ENCODE data around the gene TNS1. TPM values are rescaled to one million over a fixed set of nuclear protein-coding genes. Genes with fewer than 3 reads are reported as not detected.
"Not testable (repeated sequence)": the region's sequence is repeated elsewhere in the genome, so short reads cannot be mapped to it uniquely, and the experiment has no call there.

Gene TNS1
- 100 to 1,000 TPM; 113 to 139 (median 126) TPM for total RNA-seq (2021; fragmentation: NEBNext Ultra II Directional; extraction: Animal tissue kit (Norgen Biotek cat#: 25700))
- long read RNA-seq, partial matches to known transcripts = 6 of 21 reads
- long read RNA-seq, other reads (novel, unspliced or antisense) = 15 of 21 reads

GRCh38 chr2:218002845-218003180, at the start of gene TNS1:
Gene TNS1, minus strand, starts transcription at chr2:218002995. Its CDS starts 123 bp downstream, at chr2:218002872.
- Mint-ChIP-seq H3K4me1 (ENCODE audit: low read depth) (peaks cover 92% of the 10 kb centered on the region), H3K9me3 (no peaks in the 10 kb centered on the region; the same call in 1 of the 2 replicates), H3K36me3 (ENCODE audit: low read depth) (peaks cover 13% of the 10 kb centered on the region), H3K27me3 (ENCODE audit: insufficient read depth) (peaks cover 1% of the 10 kb centered on the region), H3K27ac (peak within 1 kb of the TSS; percentile 83), H3K4me3 (peak within 1 kb of the TSS; percentile 90)
- DNase-seq = peak; percentile 48
- TF ChIP-seq CTCF (IDR thresholded peaks at IDR 0.05) = no peak

DNA sequence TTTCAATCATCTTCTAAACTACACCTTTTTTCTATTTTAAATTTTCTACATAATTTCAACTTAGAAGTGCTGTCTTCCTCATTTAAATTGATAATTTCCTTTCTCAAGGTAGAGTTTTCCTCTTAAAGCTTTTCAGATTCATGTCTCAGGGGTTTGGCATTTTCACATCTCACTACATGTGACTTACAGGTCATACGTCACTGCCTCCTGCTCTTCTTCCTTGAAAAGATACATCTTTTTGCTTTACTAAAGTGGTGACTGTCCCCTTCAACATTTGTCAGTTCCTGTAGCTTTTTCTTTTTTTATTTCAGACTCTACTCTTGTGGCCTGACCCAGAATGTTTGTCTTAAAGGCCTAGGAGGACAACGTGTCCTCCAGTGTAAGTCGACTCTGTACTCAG, 49.1 kb upstream of the TNS1 start:
- no peak for DNase-seq
- Mint-ChIP-seq H3K27ac (no peak overlapping the region), H3K36me3 (ENCODE audit: low read depth) (peaks cover 7% of the 10 kb centered on the region), H3K27me3 (ENCODE audit: insufficient read depth) (peaks cover 26% of the 10 kb centered on the region), H3K4me1 (ENCODE audit: low read depth) (no peaks in the 10 kb centered on the region; the same call in 1 of the 2 replicates), H3K4me3 (no peak overlapping the region), H3K9me3 (peaks cover 13% of the 10 kb centered on the region)
- TF ChIP-seq CTCF (IDR thresholded peaks at IDR 0.05) = no peak

DNA sequence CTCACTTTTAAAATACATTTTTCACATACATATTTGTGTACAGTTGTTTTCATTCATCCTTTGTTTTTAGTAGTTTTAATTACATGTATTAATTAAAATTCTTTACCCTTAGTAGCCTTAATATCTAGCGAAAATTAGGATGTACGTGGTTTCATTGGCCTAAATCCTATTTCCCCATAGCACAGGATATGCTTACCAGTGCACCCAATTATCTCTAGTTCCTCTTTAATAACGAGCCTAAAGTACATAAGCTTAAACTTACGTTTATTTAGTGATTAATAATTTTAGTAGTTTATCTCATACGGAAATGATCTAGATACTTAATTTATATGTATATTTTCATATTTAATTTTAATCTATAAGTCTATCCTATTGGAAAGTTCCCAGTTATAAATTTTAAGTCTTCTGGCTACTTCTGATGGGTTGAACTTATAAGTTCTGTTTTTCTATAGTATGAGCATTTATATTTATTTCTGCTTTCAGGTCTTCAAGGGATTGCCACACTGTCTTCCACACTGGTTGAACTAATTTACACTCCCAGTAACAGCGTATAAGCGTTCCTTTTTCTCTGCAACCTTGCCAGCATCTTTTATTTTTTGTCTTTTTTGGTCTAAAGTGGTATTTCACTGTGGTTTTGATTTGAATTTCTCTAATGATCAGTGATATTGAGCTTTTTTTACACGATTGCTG, 44.9 kb upstream of the TNS1 start:
- no peaks in the 10 kb centered on the region for H3K4me1 Mint-ChIP-seq (ENCODE audit: low read depth)
- H3K27ac Mint-ChIP-seq = no peak overlapping the region
- no peak for DNase-seq
- H3K9me3 Mint-ChIP-seq = peaks cover 13% of the 10 kb centered on the region
- peaks cover 30% of the 10 kb centered on the region for H3K27me3 Mint-ChIP-seq (ENCODE audit: insufficient read depth)
- H3K36me3 Mint-ChIP-seq (ENCODE audit: low read depth) = peaks cover 7% of the 10 kb centered on the region
- no peak for TF ChIP-seq CTCF (IDR thresholded peaks at IDR 0.05)
- no peak overlapping the region for H3K4me3 Mint-ChIP-seq

DNA sequence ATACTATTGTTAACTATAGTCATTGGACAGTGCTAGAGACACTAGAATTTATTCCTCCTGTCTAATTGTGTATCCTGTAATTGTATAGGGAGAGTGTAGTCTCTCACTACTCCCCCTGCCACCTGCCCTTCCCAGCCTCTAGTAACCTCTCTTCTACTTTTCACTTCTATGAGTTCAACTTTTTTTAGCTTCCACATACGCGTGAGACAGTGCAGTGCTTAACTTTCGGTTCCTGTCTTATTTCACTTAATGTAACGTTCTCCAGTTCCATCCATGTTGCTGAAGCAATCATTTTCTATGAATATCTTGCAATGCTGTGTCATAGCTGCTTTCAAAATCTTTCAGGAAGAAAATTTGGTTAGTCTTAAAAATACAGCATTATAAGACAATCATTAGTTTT, 43.4 kb upstream of the TNS1 start:
- Mint-ChIP-seq H3K4me3 (no peak overlapping the region), H3K27ac (no peak overlapping the region), H3K36me3 (ENCODE audit: low read depth) (peaks cover 7% of the 10 kb centered on the region), H3K27me3 (ENCODE audit: insufficient read depth) (peaks cover 35% of the 10 kb centered on the region), H3K4me1 (ENCODE audit: low read depth) (no peaks in the 10 kb centered on the region), H3K9me3 (peaks cover 13% of the 10 kb centered on the region)
- no peak for DNase-seq
- TF ChIP-seq CTCF (IDR thresholded peaks at IDR 0.05) = no peak

- DNase-seq; H3K4me3 Mint-ChIP-seq; H3K9me3 Mint-ChIP-seq; H3K36me3 Mint-ChIP-seq (ENCODE audit: low read depth); H3K27ac Mint-ChIP-seq; H3K4me1 Mint-ChIP-seq (ENCODE audit: low read depth): not testable (repeated sequence)
- peaks cover 41% of the 10 kb centered on the region for H3K27me3 Mint-ChIP-seq (ENCODE audit: insufficient read depth)
These were observed 41.8 kb upstream of the TNS1 start for GRCh38 chr2:218044599-218044998.

DNA sequence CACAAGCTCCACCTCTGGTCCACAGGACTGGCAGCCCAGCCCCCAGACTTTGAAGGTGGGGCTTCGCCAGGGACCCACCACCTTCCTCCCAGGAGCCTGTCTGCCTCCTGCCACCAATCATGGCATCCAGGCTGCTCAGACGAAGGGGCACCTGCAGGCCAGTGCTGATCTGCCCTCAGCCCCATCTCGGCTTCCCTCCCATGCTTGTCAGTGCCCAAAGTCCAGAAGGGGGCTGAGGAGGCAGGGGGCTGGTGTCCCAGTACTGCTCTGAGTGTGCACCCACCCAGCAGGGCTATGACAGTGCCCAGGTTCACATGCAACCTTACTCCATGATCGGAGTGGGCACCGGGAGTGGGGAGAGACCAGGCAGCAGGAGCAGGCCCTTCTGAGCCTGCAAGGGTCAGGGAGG, 40.9 kb upstream of the TNS1 start:
- no peak for TF ChIP-seq CTCF (IDR thresholded peaks at IDR 0.05)
- H3K4me1 Mint-ChIP-seq (ENCODE audit: low read depth) = peaks cover 9% of the 10 kb centered on the region
- H3K27ac Mint-ChIP-seq = no peak overlapping the region
- H3K27me3 Mint-ChIP-seq (ENCODE audit: insufficient read depth) = peaks cover 37% of the 10 kb centered on the region
- no peaks in the 10 kb centered on the region for H3K36me3 Mint-ChIP-seq (ENCODE audit: low read depth)
- H3K4me3 Mint-ChIP-seq = no peak overlapping the region
- H3K9me3 Mint-ChIP-seq = no peaks in the 10 kb centered on the region
- DNase-seq = no peak

Measured in HFFc6 (cell line).